Cerebellar cortex (tissue), 1 donor: ENCODE results near the gene TSKS.

Experiments
- DNase-seq: peaks from one replicate; pipeline ENCODE4 v3.0.0-alpha.2; 2015; ENCODE audit warnings: low spot score

Gene TSKS

GRCh38 chr19:49716154-49716553, 47.0 kb downstream of the TSKS start:
- no peak for DNase-seq

DNA sequence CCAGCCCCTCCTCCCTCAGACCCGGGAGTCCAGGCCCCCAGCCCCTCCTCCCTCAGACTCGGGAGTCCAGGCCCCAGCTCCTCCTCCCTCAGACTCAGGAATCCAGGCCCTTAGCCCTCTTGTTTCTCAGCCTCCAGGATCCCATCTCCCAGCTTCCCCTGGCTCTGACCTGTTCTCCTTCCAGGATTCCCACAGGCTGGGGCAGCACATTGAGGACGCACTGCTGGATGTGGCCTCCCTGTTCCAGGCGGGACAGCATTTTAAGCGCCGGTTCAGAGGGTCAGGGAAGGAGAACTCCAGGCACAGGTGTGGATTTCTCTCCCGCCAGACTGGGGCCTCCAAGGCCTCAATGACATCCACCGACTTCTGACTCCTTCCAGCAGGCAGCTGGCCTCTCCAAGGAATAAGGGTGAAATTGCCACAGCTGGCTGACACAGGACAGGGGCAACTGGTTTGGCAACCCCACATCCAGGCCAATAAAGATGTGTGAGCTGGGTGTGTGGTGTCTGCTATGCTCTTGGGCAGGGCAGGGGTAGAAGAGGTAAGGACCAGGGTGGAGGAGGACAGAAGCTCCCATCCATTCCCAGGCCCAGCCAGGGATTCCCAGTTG, 49.8 kb downstream of the TSKS start:
- DNase-seq = no peak

DNA sequence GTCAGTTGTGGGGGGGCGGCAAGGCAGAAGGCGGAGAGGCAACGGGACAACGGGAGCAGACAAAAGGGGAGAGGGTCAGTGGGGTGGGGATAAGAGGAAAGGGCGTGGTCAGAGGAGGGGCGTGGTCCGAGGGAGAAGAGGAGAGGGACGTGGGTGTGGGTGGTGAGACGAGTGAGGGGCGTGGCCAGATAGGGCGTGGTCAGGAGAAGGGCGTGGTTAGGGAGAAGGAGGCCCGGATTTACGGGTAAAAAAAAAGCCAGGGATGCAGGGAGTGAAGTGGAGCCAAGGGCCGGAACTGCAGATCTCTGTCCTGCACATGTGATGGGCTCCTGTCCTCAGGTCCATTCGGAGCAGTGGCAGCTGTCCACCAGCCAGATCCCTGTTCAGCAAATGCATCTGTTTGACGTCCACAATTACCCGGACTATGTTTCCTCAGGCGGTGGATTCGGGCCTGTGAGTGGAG, 50.7 kb downstream of the TSKS start:
- peak; percentile 57 for DNase-seq

DNA sequence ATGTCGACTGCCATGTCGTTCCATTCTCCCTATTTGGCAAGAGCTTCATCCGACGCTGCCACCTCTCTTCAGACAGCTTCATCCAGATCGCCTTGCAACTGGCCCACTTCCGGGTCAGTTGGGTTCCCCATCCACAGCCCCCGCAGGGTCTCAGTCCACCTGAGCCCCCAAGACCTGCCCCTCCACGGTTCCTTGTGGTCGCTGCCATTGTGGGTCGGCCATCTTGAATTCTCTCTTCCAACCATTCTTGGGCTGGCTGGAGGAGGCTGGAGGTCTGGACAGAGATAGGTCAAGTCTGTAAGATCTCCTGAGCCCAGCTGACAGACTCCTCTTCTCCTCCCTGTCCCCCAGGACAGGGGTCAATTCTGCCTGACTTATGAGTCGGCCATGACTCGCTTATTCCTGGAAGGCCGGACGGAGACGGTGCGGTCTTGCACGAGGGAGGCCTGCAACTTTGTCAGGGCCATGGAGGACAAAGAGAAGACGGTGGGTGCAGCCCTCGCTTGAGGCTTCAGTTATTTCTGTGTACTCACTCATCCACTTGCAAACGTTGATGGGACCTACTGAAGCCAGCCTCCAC, 52.6 kb downstream of the TSKS start:
- DNase-seq = no peak

- no peak for DNase-seq
Measured at GRCh38 chr19:49705919-49706318, 57.2 kb downstream of the TSKS start.

DNA sequence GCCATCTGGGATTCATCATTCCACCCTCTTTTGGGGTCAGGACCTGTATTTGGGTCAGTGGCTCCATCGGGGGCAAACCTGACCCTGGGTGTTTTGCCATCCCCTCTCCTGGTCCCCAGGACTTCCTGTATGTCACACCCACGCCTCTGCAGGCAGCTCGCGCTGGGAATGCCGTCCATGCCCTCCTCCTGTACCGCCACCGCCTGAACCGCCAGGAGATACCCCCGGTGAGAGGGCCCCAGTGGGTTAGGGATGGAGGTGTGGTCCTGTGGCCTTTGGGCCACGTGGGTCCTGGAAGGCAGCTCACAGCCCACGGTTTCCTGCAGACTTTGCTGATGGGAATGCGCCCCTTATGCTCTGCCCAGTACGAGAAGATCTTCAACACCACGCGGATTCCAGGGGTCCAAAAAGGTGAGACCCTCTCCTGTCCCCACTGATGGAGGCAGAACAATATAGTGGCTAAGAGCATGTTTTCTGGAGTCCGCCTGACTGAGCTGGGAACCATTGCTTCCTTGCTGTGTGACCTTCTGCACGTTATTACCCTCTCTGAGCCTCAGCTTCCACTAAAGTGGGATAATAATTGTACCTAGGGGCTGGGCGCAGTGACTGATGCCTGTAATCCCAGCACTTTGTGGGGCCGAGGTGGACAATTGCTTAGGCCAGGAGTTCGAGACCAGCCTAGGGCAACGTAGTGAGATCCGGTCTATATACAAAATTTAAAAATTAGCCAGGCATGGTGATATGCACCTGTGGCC, 58.0 kb downstream of the TSKS start:
- no peak for DNase-seq

- no peak for DNase-seq
Measured at GRCh38 chr19:49701271-49701786, 61.8 kb downstream of the TSKS start.

DNA sequence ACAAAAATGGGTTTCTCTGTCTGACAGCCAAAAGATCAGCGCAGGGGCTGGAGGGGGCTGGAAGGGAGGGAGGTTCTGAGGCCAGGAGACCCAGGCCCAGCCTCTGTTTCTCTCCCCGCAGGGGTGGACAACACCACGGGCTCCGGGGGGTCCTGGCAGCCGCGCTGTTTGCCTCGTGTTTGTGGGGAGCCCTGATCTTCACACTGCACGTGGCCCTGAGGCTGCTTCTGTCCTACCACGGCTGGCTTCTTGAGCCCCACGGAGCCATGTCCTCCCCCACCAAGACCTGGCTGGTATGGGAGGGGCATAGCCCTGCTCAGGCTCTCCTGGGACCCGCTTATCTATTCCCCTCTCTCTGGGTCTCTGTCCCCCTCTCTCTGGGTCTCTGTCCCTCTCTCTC, 62.5 kb downstream of the TSKS start:
- DNase-seq = no peak

DNA sequence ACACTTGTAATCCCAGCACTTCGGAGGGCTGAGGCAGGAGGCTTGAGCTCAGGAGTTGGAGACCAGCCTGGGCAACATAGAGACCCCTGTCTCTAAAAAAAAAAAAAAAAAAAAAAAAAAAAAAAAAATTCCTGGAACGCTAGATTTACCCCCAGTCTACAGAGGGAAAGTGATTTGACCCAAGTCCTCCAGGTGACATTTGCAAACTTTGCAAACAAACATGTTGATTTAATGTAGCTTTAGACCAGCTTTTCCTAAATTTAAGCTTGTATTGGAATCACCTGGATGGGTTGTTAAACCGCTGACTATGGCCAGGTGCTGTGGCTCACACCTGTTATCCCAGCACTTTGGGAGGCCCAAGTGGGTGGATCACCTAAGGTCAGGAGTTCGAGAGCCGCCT, 63.7 kb downstream of the TSKS start:
- no peak for DNase-seq

GRCh38 chr19:49696865-49697264, 66.2 kb downstream of the TSKS start:
- no peak for DNase-seq

GRCh38 chr19:49696115-49696514, 67.0 kb downstream of the TSKS start:
- no peak for DNase-seq

DNA sequence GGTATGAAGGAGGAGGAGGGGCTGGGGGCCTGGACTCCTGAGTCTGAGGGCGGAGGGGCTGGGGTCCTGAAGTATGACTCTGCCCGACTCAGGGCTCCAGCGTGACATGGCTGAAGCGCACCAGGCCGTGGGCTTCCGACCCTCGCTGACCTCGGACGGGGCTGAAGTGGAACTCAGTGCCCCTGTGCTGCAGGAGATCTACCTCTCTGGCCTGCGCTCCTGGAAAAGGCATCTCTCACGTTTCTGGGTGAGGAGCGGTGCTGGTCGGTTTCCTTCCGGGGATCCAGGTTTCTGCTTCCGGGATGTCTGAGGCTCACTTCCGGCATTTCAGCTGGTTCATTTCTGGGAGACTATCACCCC, 71.0 kb downstream of the TSKS start:
- peak; percentile 80 for DNase-seq

- DNase-seq = peak; percentile 88
Measured at GRCh38 chr19:49691243-49692146, 71.6 kb downstream of the TSKS start.

GRCh38 chr19:49690656-49691242, 72.4 kb downstream of the TSKS start, which contains the start of gene CPT1C:
TSS of gene CPT1C (plus strand) at chr19:49691116. CDS start at chr19:49692253, 1,137 bp downstream.
- peak; percentile 98 for DNase-seq

DNA sequence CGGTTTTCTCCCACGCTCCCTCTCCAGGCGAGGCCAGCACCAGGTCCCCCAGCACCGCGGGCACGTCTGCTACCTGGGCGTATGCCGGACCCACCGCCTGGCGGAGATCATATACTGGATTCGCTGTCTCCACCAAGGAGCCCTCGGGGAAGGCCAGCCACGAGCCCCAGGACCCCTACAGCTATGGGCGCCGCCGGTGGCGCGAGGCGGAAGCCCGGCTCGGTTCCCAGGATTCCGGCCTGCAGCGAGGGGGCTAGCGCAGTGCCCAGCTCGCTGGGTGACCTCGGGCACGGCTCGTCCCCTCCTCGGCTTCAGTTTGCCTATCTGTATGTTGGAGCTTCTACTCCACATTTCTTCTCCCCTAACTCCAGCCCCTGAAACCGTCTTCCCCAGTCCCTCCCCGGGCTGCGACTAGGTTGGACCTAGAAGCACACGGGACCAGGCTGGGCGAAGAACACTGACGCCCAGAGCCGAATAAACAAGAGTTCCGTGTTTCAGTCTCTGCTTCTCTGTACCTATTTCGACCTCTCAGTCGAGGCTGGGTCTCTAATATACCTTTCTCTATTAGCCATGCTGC, 72.9 kb downstream of the TSKS start:
- no peak for DNase-seq
